CD4-positive, alpha-beta T cell treated with Interleukin-21 for 1 hour (primary cell): Measurements from ENCODE around the gene NRIP1.

Experiments used
- DNase-seq: peaks from one replicate; pipeline ENCODE4 v3.0.0-alpha.2; 2020

NRIP1 gene, protein sequence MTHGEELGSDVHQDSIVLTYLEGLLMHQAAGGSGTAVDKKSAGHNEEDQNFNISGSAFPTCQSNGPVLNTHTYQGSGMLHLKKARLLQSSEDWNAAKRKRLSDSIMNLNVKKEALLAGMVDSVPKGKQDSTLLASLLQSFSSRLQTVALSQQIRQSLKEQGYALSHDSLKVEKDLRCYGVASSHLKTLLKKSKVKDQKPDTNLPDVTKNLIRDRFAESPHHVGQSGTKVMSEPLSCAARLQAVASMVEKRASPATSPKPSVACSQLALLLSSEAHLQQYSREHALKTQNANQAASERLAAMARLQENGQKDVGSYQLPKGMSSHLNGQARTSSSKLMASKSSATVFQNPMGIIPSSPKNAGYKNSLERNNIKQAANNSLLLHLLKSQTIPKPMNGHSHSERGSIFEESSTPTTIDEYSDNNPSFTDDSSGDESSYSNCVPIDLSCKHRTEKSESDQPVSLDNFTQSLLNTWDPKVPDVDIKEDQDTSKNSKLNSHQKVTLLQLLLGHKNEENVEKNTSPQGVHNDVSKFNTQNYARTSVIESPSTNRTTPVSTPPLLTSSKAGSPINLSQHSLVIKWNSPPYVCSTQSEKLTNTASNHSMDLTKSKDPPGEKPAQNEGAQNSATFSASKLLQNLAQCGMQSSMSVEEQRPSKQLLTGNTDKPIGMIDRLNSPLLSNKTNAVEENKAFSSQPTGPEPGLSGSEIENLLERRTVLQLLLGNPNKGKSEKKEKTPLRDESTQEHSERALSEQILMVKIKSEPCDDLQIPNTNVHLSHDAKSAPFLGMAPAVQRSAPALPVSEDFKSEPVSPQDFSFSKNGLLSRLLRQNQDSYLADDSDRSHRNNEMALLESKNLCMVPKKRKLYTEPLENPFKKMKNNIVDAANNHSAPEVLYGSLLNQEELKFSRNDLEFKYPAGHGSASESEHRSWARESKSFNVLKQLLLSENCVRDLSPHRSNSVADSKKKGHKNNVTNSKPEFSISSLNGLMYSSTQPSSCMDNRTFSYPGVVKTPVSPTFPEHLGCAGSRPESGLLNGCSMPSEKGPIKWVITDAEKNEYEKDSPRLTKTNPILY (N-terminal part only)

DNA sequence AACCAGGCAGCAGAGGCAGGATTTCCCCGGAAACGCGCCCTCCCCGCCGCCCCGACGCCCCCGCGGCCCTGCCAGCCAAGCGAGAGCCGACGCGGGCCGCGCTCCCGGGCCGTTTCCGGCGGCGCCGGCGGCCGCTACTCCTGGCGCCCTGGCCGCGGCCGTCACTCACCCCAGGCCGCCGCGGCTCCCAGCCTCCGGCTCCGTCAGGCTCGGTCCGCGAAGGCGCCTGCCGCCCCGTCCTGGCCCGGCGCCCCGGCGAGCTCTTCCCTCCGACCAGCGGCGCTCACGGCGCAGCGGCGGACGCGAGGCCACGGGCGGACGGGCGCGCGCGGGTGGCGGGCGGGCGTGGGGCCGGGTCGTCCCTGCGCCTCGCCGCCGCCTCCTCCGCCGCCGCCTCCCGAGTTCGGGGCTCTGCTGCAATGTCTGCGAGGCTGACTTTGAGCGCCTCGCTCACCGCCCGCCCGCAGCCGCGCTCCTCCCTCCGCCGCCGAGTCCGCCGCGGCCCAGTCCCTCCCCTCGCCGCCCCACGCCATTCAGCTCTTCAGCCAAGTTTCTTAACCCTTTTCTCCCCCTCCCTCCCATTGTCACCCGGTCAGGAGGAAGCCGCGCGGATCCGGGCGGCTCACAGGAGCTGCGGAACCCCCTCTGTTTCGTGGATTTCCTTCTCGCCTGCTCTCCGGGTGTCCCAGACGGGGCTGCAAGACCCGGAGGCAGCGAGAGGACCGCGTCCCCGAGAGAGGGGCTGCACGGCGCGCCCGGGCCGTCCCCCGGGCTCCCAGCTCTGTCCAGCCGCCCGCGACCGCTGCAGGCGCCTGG lies at the start of gene NRIP1:
Gene NRIP1, minus strand, starts transcription at position 425 of the 816 bp plus-strand sequence. CDS start 96,808 bp downstream, outside the sequence.
- DNase-seq = peak; percentile 85

DNA sequence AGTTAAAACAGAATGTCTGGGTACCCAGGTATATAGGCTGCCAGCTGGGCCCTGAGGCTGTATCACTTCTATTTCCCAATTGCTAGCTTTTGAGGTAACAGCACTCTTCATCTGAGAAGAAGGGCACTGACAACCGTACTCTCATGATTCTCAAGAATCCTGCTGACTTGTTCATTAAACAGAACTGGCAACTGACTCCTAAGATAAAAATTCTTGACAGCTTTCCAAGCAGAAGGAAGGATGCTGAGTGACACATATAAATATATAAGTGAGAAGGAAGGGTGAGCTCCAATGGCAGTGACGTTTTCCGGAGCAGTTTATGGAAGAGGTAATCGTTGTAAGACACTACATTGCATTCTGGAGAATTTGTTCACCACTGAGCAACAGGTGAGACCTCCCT lies 48.1 kb upstream of the NRIP1 start:
- DNase-seq = no peak

DNA sequence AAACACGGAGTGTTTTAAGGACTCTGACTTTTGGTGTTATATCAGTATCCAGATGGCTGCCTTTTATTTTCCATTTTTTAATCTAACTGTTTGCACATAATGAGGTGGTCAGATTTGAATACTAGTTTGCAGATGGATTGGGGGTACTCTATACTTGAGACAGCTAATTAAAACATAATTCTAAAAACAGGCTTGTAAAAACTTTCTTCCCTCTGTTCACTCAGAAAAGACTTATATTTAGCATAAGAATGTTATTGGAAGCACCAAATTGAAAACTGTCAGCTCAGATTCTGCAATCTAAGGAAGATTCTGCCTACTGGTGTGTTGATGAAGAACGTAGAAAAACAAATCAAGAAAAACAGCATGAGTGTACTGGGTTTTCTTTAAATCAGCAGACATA lies 44.0 kb upstream of the NRIP1 start:
- DNase-seq = no peak

DNA sequence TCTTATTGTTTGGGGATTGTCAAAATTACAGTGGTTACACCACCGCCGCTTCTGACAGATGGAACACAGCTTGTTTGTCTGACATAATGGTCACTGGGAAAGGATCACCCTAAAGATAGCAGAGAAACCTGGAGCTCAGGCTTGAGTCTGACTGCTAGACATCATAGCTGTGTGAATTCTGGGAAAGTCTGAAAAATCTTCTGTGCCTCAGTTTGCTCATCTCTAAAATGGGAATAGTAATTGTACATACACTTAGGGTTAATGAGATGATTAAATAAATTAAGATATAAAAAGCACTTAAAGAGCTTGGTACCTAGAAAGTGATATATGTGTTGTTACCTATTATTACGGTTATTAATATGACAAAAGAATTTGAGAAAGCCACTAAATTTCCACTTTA lies 39.7 kb upstream of the NRIP1 start:
- DNase-seq = no peak

DNA sequence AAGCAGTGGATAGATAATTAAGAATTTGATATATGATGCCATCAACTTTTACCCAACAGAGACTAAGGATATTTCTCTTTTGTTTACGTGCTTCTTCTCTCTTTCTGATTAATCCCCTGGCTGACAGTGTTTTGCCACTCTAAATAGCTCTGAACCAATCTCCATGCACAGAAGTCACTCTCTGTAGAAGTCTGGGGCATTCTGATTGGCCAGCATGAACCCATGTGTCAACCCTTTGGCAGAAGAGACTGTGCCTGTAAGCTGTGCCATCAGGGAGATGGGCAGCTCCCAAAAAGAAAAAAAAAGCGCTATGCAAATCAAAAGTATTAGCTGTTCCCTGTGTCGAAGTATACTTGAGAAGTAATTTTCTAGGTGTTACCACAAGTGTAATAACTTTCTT lies 34.1 kb upstream of the NRIP1 start:
- DNase-seq = no peak

DNA sequence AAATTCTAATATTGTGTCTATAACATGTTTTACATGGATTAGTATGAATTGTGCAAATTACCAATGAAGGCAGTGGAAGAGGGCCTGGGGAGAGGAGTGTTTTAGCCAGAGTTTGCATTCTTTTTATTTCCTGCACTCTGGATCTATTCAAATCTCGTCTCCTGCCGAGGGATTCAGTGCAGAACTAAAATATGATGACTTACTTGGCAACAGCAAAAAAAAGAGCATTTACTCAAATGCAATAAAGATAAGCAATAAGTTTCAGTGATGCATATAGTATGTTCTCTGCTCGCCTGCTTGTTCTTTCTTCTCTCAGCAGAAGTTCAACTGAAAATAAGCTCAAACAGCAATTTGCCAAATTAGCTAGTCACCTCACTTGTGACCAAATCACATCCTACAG lies 33.4 kb upstream of the NRIP1 start:
- no peak for DNase-seq

DNA sequence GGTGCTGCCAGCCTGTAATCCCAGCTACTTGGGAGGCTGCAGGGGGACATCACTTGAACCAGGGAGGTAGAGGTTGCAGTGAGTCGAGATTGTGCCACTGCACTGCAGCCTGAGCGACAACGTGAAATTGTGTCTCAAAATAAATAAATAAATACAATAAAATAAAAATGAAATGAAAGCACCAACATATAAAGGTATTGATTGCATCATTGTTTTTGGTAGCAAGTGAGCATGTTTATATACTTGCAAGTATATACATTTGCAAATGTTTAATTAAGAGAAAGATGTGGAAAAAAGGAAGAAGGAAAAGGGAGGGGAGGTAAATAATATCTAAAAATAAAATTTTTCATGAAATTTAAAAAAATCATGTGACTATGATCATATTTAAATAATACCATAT lies 32.8 kb upstream of the NRIP1 start:
- DNase-seq = no peak

DNA sequence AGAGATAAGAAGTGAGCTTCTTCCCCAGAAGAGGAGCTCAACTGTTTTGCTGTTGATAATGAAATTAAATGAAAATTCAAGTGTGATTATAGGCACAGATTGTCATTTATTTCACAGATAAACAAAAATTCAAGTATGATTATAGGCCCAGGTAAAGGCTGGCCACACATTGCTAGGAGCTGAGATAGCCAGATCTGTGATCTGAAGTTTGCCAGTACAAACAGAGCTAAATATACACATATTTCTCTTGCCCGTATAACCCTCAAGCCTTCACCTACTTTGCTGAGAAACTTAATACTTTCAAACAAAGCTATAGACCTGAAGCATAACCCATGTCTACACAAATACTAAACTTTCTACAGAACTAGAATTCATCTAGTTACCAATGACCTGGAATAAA lies 31.3 kb upstream of the NRIP1 start:
- no peak for DNase-seq

DNA sequence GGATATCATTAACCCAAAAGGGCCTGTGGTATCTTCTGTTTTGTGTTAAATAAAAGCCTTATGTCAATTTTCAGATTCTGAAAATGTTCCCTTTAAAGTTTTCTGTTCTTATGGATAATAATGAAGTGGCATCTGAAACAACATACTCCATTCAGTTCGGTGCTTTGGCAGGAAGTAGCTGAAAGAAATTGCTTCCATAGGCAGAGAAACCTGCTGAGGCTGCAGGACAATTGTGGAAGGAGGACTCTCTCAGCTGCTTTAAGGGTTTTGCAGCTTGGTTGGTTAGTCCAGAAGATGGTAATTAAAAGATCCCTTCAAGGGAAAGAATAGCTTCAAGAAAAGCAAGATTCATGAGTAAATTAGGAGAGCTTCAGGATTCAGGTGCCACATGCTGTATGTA lies 30.5 kb upstream of the NRIP1 start:
- no peak for DNase-seq

DNA sequence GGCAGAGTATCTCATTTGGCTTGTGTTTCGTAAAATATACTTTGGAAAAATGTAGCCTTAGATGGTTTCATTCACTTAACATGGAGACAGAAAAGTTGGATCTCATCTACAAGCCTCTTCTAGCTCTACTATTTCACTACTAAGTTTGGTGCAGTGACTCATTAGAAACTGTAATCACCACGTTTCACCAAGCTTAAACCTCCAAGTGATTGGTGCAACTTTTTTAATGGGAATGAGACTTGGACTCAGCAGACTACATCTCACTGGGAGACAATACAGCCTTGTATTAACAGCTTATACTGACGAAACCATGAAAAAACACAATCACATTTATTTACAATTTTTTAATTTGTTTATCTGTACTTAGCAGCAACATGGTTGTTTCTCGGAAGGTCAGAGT lies 29.9 kb upstream of the NRIP1 start:
- no peak for DNase-seq

DNA sequence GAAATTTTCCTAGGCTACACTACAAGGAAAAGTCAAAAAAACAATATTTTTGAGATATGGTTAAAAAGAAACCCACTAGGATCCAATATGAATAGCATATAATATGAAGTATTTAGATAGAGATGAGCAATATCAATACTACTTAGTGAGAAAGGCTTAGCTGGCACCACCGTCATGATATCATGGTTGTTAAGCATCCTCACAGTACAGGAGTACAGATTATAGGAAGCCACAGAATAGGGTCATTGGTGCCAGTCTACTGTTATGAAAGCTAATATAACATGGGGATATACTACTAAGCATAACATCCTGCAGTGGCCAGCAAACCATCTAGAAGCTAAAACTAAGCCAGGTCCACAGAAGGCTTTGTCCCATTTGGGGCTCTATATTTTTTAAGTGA lies 28.4 kb upstream of the NRIP1 start:
- DNase-seq = no peak

DNA sequence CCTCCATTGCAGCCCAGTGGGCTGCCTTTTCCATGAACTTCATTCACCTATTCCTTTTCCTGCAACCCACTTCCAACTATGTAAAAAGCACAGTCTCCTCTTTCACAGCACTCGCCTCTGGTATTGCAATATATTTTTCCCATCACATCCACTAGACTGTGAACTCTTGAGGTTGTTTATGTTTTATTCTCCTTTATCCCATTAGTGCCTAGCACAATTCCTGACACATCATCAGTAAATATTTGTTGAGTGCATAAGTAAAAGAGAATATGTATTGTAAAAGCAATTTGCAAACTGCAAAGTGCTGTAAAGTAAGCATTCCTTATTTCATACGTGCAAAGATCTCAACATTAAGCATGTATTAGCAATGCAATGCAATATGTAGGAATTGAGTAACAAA lies 27.9 kb upstream of the NRIP1 start:
- no peak for DNase-seq

DNA sequence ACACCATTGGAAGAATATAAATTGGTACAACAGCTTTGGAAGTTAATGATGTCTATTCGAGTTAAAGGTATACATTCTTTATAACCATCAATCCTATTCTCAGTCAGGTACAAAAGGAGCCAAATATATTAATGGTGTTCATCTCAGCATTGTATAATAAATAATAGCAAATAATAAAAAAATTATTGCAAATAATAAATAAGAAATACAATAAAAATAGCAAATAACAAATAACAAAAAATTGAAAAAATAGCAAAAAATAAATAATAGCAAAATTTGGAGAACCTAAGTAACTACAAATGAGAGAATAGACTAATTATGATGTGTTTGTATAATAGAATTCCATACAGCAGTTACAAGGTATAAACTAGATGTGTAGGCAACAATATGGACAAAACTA lies 25.6 kb upstream of the NRIP1 start:
- no peak for DNase-seq

DNA sequence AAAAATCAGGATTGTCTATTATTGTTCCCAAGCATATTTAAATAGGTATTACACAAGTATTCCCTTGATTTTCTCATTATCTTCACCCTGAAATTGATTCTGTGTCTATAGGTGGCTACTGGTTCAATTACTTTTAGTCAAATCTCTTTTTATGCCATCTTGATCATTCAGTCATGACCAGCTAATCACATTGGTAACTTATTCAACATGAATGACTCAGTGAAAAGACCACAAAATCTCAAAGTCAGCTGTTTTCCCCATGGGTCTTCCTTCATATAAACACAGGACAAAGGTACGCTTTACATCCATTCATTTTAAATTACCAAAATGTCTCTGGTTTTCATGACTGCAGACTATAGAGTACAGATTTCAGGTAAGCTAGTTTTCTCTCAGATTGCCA lies 23.7 kb upstream of the NRIP1 start:
- DNase-seq = no peak

DNA sequence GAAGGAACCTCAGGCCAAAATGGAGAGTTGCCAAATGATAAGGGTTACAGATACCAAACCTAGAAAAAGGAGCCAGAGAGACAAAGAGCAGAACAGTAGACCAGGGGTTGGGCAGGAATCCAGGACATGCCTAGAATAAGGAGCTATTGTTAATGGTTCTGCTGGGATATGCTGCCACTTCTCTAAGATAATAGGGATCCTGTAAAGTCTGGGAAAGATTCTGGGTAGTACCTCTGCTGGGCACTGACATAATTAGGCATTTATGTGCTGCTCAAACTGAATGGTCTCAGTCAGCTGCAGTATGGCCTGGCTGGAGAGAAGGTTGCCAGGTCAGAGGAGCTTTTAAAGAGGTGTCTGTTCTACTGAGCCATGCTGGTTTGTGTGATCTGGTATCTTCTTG lies 19.9 kb upstream of the NRIP1 start:
- DNase-seq = no peak

DNA sequence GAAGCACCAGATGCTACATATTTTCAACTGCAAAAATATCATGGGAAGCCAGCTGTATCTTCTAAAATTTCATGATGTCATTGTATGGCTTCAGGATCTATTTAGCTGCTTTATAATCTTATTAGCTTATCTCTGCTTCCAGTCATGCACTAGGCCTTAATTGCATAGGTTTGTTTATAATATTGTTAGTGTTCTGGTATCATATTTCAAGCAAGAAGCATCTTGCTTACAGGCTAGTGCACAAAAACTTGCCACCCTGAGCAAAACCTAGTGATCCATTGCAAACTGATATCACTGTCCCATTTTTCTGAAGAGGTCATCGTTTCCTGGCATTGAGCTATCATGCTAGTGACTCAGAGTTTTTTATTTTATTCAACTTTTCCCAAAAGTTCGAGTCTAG lies 15.7 kb upstream of the NRIP1 start:
- no peak for DNase-seq

DNA sequence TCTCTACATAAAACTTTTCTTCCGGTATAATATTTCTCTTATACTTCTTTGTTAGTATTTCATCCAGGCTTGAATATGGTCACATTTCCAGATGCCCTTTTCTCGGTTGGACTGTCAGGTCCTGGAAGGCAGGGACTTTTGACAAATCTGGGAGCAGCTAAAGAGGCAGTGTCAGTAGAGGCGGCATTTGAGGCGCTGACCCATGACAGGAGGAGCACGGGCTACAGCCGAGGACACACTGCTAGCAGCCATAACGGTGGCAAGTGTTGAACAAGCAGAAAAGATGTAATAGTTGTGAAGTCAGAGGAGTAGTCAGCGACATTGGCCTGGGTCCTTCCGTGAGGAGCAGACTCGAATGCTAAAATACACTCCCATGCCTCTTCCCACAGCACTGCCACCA lies 14.5 kb upstream of the NRIP1 start:
- DNase-seq = no peak

DNA sequence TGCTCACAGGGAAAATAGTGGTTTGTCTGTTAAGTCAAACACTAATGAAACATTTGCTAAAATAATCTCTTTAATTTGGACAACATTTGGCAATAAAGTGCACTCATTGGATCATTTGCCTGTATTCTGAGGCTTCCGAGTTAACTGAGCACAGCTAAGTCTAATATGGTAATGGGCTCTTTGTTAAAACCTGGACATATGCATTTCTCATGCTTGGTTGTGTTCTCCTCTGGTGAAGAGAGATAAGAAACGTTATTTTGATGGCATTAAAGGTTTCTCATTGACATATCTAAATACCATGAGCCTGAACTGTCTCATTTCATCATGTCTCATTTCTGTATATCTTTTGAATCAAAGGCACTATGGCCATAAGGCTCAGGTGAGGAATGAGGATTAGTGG lies 13.4 kb upstream of the NRIP1 start:
- no peak for DNase-seq

DNA sequence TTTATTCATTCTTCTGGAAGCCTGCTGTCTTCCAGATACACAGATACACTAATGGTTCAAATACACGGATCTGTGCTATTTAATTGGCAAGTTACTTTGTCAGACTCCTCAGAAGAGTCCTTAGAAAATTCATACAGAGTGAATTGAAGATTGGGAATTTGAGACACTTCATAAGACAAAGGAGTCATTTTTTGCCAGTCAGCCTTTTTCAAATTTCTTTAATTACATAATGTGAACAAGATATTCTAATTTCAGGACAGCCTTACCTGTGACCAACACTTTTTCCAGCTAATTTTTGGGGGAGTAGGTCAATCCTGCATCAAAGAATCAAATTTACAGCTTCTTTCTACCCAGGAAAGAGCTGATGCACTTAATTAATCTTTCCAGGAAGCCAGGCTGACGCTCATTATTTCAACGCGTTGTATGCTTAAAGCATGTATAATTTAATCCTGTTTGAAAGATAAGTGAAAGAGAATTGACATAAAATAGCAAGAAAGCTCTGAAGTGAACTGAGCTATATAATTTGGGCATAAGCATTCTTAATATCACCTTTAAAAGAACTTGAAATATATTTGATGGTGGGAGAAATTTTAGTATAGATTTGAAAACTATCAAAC lies 12.8 kb upstream of the NRIP1 start:
- DNase-seq = no peak

DNA sequence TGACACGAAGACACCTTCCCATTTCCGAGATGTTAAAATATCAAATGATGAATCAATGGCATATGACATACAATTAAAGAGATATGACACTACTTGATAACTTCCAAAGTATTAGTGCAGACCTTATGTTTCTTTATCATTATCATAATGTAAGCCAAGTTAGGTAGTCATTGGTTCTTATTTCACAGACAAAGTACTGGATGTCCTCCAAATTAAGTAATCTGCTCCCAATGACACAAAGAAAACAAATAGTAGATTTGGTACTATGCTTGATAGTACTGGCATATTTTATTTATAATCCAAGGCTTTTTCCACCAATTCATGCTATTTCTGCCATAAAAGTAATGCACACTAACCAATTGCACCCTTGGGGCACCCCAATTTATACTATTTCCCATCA lies 11.9 kb upstream of the NRIP1 start:
- no peak for DNase-seq

DNA sequence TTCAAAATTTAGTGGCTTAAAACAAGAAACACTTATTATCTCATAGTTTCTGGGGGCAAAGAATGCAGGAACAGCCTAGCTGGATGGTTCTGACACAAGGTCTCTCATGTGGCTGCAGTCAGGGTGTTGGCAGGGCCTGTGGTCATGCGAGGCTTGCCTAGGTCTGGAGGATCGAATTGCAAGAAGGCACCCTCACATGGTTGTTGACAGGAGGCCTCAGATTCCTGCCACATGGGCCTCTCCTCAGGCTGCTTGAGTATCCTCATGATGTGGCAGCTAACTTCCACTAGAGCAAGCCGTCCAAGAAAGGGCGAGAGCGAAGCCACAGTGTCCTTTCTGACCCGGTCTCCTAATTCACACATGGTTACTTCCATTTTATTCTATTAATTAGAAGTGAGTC lies 6.2 kb upstream of the NRIP1 start:
- no peak for DNase-seq

DNA sequence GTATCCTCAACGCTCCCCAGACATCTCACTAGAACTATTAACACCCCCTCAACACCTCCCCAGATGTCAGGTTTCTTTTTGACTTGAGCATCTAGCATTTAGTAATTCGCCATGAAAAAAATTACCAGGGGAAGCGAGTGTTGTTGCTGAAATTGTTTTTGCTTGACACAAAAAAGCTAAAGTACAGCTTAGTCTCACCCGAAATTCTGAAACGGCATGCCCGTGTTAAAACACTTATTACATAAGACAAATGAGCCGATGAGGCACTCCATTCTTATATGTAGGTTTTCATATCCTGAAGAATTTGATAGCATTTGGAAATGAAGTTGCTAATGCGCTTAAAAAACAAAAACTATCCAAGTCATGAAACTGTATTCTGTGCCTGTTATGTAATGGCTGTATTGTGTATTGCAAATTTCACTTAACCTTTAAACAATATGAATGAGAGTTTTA lies 1.3 kb upstream of the NRIP1 start:
- no peak for DNase-seq
